HEK293 (cell line): ENCODE results near the gene MRPL14.

Experiments used
- EGR2 ChIP-seq: fragments of 450-650 bp; formaldehyde crosslinking; IDR thresholded peaks from 2 replicates; pipeline ENCODE4 v1.5.1; 2016; ENCODE audit warnings: low read depth, missing biosample characterization, missing genetic modification characterization
- GLI2 ChIP-seq: fragments of 450-650 bp; formaldehyde crosslinking; IDR thresholded peaks from 2 replicates; pipeline ENCODE4; 2017; ENCODE audit warnings: missing biosample characterization, missing genetic modification characterization, low read depth, borderline replicate concordance
- SP3 ChIP-seq: fragments of 450-650 bp; formaldehyde crosslinking; IDR thresholded peaks from 2 replicates; pipeline ENCODE4 v1.5.1; 2016; ENCODE audit warnings: missing biosample characterization, missing genetic modification characterization
- ZBTB1 ChIP-seq: fragments of 450-650 bp; formaldehyde crosslinking; IDR thresholded peaks from 2 replicates; pipeline ENCODE4 v1.5.1; 2016; ENCODE audit warnings: missing biosample characterization, missing genetic modification characterization
- ZFHX2 ChIP-seq: fragments of 450-650 bp; formaldehyde crosslinking; conservative IDR thresholded peaks from 2 replicates; pipeline ENCODE4 v1.5.1; 2016; ENCODE audit warnings: missing biosample characterization, missing genetic modification characterization
- ZNF211 ChIP-seq: fragments of 450-650 bp; formaldehyde crosslinking; IDR thresholded peaks from 2 replicates; pipeline ENCODE4 v1.5.1; 2016; ENCODE audit warnings: low read depth, missing biosample characterization, missing genetic modification characterization
- ZNF292 ChIP-seq: fragments of 450-650 bp; formaldehyde crosslinking; IDR thresholded peaks from 2 replicates; pipeline ENCODE4 v1.5.1; 2016; ENCODE audit warnings: low read depth, missing biosample characterization, missing genetic modification characterization, borderline replicate concordance
- ZNF311 ChIP-seq: fragments of 450-650 bp; formaldehyde crosslinking; IDR thresholded peaks from 2 replicates; pipeline ENCODE4 v1.5.1; 2017; ENCODE audit warnings: missing biosample characterization, missing genetic modification characterization, borderline replicate concordance
- ZNF549 ChIP-seq: fragments of 450-650 bp; IDR thresholded peaks from 2 replicates; pipeline ENCODE4 v1.5.1; 2018; ENCODE audit warnings: missing biosample characterization, missing genetic modification characterization, mild to moderate bottlenecking, inconsistent platforms, moderate library complexity
- ZNF555 ChIP-seq: fragments of 450-650 bp; formaldehyde crosslinking; conservative IDR thresholded peaks from 2 replicates; pipeline ENCODE4 v1.5.1; 2017; ENCODE audit warnings: missing biosample characterization, mild to moderate bottlenecking, missing genetic modification characterization, inconsistent platforms
- ZNF707 ChIP-seq: fragments of 450-650 bp; formaldehyde crosslinking; IDR thresholded peaks from 2 replicates; pipeline ENCODE4 v1.5.1; 2016; ENCODE audit warnings: missing biosample characterization, missing genetic modification characterization
- ZNF776 ChIP-seq: fragments of 450-650 bp; formaldehyde crosslinking; IDR thresholded peaks from 2 replicates; pipeline ENCODE4 v1.5.0; 2017; ENCODE audit warnings: missing biosample characterization, missing genetic modification characterization, borderline replicate concordance
- ZNF785 ChIP-seq: fragments of 450-650 bp; formaldehyde crosslinking; IDR thresholded peaks from 2 replicates; pipeline ENCODE4 v1.5.1; 2016; ENCODE audit warnings: missing biosample characterization, missing genetic modification characterization
- TF ChIP-seq, protein P1 (sequence below): fragments of 450-650 bp; formaldehyde crosslinking; IDR thresholded peaks from 2 replicates; pipeline ENCODE4 v1.5.1; 2016; ENCODE audit warnings: missing biosample characterization, missing genetic modification characterization
- TF ChIP-seq, protein P2 (sequence below): fragments of 450-650 bp; formaldehyde crosslinking; IDR thresholded peaks from 2 replicates; pipeline ENCODE4; 2016; ENCODE audit warnings: missing biosample characterization, missing genetic modification characterization
- TF ChIP-seq, protein P3 (sequence below): fragments of 450-650 bp; formaldehyde crosslinking; conservative IDR thresholded peaks from 2 replicates; pipeline ENCODE4 v1.5.1; 2016; ENCODE audit warnings: low read depth, missing biosample characterization, missing genetic modification characterization
- TF ChIP-seq, protein P4 (sequence below): fragments of 450-650 bp; IDR thresholded peaks from 2 replicates; pipeline ENCODE4 v1.5.1; 2018; ENCODE audit warnings: missing biosample characterization, missing genetic modification characterization
- TF ChIP-seq, protein P5 (sequence below): fragments of 450-650 bp; formaldehyde crosslinking; IDR thresholded peaks from 2 replicates; pipeline ENCODE4 v1.5.1; 2016; ENCODE audit warnings: missing biosample characterization, missing genetic modification characterization, borderline replicate concordance
- TF ChIP-seq, protein P6 (sequence below): fragments of 450-650 bp; formaldehyde crosslinking; IDR thresholded peaks from 2 replicates; pipeline ENCODE4 v1.5.1; 2016; ENCODE audit warnings: missing biosample characterization, missing genetic modification characterization

MRPL14 gene

DNA sequence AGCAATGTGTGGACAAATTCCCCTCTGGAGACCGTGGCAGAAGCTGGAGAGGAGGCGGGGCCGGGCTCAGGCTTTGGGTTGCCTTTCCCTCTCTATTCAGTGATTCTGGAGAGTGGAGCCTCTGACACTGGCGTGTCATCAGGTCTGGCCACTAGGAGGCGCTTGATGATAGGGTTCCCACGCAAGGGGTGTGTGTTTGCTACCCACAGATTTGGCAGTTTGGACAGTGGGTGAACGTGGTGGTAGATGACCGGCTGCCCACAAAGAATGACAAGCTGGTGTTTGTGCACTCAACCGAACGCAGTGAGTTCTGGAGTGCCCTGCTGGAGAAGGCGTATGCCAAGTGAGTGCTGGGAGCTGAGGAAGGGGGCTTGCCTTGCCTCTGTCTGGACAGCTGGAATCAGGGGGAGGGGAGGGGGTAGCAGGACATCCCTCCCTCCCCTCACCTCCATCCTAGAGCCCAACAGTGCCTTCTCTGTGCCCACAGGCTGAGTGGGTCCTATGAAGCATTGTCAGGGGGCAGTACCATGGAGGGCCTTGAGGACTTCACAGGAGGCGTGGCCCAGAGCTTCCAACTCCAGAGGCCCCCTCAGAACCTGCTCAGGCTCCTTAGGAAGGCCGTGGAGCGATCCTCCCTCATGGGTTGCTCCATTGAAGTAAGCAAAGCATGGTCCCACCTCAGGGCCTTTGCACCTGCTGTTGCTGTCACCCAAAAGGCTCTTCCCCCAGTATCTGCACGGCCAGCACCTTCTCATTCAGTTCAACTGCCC, 45.7 kb upstream of the MRPL14 start (continued):
- TF ChIP-seq ZNF555 (tag by site-specific recombination) (no peak), ZFHX2 (peak; percentile 96), ZNF785 (tag by site-specific recombination) (peak; percentile 26; the same call in 1 of the 2 replicates), ZNF707 (tag by site-specific recombination) (no peak), ZNF776 (no peak), SP3 (tag by site-specific recombination) (peak; percentile 28; the same call in 1 of the 2 replicates), EGR2 (tag by site-specific recombination) (peak; percentile 96), ZNF311 (tag by site-specific recombination) (no peak), ZNF549 (tag by site-specific recombination) (no peak), ZNF211 (tag by site-specific recombination) (no peak), GLI2 (tag by site-specific recombination) (no peak), ZNF292 (tag by site-specific recombination) (no peak), ZBTB1 (tag by site-specific recombination) (no peak)
- TF ChIP-seq, protein P1, sequence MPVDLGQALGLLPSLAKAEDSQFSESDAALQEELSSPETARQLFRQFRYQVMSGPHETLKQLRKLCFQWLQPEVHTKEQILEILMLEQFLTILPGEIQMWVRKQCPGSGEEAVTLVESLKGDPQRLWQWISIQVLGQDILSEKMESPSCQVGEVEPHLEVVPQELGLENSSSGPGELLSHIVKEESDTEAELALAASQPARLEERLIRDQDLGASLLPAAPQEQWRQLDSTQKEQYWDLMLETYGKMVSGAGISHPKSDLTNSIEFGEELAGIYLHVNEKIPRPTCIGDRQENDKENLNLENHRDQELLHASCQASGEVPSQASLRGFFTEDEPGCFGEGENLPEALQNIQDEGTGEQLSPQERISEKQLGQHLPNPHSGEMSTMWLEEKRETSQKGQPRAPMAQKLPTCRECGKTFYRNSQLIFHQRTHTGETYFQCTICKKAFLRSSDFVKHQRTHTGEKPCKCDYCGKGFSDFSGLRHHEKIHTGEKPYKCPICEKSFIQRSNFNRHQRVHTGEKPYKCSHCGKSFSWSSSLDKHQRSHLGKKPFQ (tag by site-specific recombination), result no peak
- TF ChIP-seq, protein P2, sequence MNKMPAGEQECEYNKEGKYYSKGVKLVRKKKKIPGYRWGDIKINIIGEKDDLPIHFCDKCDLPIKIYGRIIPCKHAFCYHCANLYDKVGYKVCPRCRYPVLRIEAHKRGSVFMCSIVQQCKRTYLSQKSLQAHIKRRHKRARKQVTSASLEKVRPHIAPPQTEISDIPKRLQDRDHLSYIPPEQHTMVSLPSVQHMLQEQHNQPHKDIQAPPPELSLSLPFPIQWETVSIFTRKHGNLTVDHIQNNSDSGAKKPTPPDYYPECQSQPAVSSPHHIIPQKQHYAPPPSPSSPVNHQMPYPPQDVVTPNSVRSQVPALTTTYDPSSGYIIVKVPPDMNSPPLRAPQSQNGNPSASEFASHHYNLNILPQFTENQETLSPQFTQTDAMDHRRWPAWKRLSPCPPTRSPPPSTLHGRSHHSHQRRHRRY (tag by site-specific recombination), result no peak
- TF ChIP-seq, protein P3, sequence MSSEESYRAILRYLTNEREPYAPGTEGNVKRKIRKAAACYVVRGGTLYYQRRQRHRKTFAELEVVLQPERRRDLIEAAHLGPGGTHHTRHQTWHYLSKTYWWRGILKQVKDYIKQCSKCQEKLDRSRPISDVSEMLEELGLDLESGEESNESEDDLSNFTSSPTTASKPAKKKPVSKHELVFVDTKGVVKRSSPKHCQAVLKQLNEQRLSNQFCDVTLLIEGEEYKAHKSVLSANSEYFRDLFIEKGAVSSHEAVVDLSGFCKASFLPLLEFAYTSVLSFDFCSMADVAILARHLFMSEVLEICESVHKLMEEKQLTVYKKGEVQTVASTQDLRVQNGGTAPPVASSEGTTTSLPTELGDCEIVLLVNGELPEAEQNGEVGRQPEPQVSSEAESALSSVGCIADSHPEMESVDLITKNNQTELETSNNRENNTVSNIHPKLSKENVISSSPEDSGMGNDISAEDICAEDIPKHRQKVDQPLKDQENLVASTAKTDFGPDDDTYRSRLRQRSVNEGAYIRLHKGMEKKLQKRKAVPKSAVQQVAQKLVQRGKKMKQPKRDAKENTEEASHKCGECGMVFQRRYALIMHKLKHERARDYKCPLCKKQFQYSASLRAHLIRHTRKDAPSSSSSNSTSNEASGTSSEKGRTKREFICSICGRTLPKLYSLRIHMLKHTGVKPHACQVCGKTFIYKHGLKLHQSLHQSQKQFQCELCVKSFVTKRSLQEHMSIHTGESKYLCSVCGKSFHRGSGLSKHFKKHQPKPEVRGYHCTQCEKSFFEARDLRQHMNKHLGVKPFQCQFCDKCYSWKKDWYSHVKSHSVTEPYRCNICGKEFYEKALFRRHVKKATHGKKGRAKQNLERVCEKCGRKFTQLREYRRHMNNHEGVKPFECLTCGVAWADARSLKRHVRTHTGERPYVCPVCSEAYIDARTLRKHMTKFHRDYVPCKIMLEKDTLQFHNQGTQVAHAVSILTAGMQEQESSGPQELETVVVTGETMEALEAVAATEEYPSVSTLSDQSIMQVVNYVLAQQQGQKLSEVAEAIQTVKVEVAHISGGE (tag by site-specific recombination), result no peak
- TF ChIP-seq, protein P4, sequence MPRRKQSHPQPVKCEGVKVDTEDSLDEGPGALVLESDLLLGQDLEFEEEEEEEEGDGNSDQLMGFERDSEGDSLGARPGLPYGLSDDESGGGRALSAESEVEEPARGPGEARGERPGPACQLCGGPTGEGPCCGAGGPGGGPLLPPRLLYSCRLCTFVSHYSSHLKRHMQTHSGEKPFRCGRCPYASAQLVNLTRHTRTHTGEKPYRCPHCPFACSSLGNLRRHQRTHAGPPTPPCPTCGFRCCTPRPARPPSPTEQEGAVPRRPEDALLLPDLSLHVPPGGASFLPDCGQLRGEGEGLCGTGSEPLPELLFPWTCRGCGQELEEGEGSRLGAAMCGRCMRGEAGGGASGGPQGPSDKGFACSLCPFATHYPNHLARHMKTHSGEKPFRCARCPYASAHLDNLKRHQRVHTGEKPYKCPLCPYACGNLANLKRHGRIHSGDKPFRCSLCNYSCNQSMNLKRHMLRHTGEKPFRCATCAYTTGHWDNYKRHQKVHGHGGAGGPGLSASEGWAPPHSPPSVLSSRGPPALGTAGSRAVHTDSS, result no peak
- TF ChIP-seq, protein P5, sequence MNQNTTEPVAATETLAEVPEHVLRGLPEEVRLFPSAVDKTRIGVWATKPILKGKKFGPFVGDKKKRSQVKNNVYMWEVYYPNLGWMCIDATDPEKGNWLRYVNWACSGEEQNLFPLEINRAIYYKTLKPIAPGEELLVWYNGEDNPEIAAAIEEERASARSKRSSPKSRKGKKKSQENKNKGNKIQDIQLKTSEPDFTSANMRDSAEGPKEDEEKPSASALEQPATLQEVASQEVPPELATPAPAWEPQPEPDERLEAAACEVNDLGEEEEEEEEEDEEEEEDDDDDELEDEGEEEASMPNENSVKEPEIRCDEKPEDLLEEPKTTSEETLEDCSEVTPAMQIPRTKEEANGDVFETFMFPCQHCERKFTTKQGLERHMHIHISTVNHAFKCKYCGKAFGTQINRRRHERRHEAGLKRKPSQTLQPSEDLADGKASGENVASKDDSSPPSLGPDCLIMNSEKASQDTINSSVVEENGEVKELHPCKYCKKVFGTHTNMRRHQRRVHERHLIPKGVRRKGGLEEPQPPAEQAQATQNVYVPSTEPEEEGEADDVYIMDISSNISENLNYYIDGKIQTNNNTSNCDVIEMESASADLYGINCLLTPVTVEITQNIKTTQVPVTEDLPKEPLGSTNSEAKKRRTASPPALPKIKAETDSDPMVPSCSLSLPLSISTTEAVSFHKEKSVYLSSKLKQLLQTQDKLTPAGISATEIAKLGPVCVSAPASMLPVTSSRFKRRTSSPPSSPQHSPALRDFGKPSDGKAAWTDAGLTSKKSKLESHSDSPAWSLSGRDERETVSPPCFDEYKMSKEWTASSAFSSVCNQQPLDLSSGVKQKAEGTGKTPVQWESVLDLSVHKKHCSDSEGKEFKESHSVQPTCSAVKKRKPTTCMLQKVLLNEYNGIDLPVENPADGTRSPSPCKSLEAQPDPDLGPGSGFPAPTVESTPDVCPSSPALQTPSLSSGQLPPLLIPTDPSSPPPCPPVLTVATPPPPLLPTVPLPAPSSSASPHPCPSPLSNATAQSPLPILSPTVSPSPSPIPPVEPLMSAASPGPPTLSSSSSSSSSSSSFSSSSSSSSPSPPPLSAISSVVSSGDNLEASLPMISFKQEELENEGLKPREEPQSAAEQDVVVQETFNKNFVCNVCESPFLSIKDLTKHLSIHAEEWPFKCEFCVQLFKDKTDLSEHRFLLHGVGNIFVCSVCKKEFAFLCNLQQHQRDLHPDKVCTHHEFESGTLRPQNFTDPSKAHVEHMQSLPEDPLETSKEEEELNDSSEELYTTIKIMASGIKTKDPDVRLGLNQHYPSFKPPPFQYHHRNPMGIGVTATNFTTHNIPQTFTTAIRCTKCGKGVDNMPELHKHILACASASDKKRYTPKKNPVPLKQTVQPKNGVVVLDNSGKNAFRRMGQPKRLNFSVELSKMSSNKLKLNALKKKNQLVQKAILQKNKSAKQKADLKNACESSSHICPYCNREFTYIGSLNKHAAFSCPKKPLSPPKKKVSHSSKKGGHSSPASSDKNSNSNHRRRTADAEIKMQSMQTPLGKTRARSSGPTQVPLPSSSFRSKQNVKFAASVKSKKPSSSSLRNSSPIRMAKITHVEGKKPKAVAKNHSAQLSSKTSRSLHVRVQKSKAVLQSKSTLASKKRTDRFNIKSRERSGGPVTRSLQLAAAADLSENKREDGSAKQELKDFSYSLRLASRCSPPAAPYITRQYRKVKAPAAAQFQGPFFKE (tag by site-specific recombination), result no peak
- TF ChIP-seq, protein P6, sequence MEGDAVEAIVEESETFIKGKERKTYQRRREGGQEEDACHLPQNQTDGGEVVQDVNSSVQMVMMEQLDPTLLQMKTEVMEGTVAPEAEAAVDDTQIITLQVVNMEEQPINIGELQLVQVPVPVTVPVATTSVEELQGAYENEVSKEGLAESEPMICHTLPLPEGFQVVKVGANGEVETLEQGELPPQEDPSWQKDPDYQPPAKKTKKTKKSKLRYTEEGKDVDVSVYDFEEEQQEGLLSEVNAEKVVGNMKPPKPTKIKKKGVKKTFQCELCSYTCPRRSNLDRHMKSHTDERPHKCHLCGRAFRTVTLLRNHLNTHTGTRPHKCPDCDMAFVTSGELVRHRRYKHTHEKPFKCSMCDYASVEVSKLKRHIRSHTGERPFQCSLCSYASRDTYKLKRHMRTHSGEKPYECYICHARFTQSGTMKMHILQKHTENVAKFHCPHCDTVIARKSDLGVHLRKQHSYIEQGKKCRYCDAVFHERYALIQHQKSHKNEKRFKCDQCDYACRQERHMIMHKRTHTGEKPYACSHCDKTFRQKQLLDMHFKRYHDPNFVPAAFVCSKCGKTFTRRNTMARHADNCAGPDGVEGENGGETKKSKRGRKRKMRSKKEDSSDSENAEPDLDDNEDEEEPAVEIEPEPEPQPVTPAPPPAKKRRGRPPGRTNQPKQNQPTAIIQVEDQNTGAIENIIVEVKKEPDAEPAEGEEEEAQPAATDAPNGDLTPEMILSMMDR (tag by site-specific recombination), result peak; percentile 83
